ENCODE data around the gene PAK4. TPM values are rescaled to one million over a fixed set of nuclear protein-coding genes. Genes with fewer than 3 reads are reported as not detected.

PAK4 gene
- total RNA-seq, 1 experiment from 2014 or later: 69.8 TPM

DNA sequence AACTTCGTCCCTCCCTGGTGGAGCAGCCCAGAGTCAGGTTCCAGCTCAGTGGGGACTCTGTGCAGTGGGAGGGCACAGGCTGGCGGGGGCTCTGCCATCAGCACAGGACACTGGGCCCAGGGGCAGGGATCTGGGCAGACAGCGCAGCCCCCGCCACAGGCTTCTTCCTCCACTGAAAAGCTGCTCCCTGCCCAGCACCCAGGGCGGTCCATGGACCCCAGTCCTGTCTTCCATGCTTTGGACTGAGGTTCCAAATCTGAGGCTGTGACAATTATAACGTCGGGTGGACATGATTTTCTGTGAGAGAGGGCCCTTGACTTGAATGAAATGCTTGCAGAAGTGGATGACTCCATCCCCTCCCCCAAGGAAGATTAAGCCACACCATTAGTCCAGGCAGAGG is 50.0 kb downstream of the PAK4 start (continued):
- TF ChIP-seq, protein P1, sequence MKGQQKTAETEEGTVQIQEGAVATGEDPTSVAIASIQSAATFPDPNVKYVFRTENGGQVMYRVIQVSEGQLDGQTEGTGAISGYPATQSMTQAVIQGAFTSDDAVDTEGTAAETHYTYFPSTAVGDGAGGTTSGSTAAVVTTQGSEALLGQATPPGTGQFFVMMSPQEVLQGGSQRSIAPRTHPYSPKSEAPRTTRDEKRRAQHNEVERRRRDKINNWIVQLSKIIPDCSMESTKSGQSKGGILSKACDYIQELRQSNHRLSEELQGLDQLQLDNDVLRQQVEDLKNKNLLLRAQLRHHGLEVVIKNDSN (CRISPR knock-in tag; IDR thresholded peaks at IDR 0.05): no peak
- TF ChIP-seq KAT7 (CRISPR knock-in tag; IDR thresholded peaks at IDR 0.05; ENCODE audit: borderline replicate concordance): no peak
- TF ChIP-seq, protein P2, sequence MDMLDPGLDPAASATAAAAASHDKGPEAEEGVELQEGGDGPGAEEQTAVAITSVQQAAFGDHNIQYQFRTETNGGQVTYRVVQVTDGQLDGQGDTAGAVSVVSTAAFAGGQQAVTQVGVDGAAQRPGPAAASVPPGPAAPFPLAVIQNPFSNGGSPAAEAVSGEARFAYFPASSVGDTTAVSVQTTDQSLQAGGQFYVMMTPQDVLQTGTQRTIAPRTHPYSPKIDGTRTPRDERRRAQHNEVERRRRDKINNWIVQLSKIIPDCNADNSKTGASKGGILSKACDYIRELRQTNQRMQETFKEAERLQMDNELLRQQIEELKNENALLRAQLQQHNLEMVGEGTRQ (CRISPR knock-in tag; IDR thresholded peaks at IDR 0.05): no peak
- TF ChIP-seq, protein P3, sequence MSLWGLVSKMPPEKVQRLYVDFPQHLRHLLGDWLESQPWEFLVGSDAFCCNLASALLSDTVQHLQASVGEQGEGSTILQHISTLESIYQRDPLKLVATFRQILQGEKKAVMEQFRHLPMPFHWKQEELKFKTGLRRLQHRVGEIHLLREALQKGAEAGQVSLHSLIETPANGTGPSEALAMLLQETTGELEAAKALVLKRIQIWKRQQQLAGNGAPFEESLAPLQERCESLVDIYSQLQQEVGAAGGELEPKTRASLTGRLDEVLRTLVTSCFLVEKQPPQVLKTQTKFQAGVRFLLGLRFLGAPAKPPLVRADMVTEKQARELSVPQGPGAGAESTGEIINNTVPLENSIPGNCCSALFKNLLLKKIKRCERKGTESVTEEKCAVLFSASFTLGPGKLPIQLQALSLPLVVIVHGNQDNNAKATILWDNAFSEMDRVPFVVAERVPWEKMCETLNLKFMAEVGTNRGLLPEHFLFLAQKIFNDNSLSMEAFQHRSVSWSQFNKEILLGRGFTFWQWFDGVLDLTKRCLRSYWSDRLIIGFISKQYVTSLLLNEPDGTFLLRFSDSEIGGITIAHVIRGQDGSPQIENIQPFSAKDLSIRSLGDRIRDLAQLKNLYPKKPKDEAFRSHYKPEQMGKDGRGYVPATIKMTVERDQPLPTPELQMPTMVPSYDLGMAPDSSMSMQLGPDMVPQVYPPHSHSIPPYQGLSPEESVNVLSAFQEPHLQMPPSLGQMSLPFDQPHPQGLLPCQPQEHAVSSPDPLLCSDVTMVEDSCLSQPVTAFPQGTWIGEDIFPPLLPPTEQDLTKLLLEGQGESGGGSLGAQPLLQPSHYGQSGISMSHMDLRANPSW (CRISPR knock-in tag; conservative IDR thresholded peaks at IDR 0.05; ENCODE audit: low read depth): no peak
- TF ChIP-seq, protein P4, sequence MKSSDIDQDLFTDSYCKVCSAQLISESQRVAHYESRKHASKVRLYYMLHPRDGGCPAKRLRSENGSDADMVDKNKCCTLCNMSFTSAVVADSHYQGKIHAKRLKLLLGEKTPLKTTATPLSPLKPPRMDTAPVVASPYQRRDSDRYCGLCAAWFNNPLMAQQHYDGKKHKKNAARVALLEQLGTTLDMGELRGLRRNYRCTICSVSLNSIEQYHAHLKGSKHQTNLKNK (CRISPR knock-in tag; IDR thresholded peaks at IDR 0.05): no peak

DNA sequence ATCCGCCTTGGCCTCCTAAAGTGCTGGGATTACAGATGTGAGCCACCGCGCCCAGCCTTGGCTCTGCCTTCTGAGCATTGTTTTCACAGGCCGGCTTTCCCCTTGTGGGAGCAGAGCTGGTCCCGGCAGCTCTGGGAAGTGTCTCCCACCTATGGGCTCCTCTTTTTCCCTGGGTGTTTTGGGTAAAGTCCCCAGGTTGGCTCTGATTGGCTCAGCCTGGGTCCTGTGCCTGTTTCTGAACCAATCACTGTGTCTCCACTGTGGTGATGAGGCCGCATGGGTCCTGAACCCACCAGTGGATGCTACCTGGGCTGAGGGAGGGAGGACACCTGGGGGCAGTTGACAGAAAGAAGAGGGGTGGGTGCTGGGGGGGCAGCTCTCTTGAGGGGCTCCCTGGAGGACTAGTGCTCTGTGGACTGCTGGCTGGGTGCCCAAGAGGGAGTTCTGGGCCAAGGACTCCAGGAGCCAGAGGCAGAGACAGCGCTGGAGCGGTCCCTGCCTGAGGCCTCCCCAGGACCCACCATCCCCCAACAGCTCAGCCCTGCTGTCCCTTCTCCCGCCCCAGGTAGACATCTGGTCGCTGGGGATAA is 51.6 kb downstream of the PAK4 start:
- ATAC-seq: no peak
- TF ChIP-seq, protein P5, sequence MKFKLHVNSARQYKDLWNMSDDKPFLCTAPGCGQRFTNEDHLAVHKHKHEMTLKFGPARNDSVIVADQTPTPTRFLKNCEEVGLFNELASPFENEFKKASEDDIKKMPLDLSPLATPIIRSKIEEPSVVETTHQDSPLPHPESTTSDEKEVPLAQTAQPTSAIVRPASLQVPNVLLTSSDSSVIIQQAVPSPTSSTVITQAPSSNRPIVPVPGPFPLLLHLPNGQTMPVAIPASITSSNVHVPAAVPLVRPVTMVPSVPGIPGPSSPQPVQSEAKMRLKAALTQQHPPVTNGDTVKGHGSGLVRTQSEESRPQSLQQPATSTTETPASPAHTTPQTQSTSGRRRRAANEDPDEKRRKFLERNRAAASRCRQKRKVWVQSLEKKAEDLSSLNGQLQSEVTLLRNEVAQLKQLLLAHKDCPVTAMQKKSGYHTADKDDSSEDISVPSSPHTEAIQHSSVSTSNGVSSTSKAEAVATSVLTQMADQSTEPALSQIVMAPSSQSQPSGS (CRISPR knock-in tag; IDR thresholded peaks at IDR 0.05; ENCODE audit: borderline replicate concordance, low read depth): no peak
- TF ChIP-seq, protein P6, sequence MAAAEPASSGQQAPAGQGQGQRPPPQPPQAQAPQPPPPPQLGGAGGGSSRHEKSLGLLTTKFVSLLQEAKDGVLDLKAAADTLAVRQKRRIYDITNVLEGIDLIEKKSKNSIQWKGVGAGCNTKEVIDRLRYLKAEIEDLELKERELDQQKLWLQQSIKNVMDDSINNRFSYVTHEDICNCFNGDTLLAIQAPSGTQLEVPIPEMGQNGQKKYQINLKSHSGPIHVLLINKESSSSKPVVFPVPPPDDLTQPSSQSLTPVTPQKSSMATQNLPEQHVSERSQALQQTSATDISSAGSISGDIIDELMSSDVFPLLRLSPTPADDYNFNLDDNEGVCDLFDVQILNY (CRISPR knock-in tag; IDR thresholded peaks at IDR 0.05): no peak
- TF ChIP-seq JUN (CRISPR knock-in tag; IDR thresholded peaks at IDR 0.05): no peak
- TF ChIP-seq ZNF423 (CRISPR knock-in tag; IDR thresholded peaks at IDR 0.05): no peak
- TF ChIP-seq, protein P7, sequence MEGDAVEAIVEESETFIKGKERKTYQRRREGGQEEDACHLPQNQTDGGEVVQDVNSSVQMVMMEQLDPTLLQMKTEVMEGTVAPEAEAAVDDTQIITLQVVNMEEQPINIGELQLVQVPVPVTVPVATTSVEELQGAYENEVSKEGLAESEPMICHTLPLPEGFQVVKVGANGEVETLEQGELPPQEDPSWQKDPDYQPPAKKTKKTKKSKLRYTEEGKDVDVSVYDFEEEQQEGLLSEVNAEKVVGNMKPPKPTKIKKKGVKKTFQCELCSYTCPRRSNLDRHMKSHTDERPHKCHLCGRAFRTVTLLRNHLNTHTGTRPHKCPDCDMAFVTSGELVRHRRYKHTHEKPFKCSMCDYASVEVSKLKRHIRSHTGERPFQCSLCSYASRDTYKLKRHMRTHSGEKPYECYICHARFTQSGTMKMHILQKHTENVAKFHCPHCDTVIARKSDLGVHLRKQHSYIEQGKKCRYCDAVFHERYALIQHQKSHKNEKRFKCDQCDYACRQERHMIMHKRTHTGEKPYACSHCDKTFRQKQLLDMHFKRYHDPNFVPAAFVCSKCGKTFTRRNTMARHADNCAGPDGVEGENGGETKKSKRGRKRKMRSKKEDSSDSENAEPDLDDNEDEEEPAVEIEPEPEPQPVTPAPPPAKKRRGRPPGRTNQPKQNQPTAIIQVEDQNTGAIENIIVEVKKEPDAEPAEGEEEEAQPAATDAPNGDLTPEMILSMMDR (IDR thresholded peaks at IDR 0.05): no peak
- TF ChIP-seq, protein P8, sequence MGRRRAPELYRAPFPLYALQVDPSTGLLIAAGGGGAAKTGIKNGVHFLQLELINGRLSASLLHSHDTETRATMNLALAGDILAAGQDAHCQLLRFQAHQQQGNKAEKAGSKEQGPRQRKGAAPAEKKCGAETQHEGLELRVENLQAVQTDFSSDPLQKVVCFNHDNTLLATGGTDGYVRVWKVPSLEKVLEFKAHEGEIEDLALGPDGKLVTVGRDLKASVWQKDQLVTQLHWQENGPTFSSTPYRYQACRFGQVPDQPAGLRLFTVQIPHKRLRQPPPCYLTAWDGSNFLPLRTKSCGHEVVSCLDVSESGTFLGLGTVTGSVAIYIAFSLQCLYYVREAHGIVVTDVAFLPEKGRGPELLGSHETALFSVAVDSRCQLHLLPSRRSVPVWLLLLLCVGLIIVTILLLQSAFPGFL (CRISPR knock-in tag; IDR thresholded peaks at IDR 0.05; ENCODE audit: borderline replicate concordance): no peak
- TF ChIP-seq, protein P9, sequence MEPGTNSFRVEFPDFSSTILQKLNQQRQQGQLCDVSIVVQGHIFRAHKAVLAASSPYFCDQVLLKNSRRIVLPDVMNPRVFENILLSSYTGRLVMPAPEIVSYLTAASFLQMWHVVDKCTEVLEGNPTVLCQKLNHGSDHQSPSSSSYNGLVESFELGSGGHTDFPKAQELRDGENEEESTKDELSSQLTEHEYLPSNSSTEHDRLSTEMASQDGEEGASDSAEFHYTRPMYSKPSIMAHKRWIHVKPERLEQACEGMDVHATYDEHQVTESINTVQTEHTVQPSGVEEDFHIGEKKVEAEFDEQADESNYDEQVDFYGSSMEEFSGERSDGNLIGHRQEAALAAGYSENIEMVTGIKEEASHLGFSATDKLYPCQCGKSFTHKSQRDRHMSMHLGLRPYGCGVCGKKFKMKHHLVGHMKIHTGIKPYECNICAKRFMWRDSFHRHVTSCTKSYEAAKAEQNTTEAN (CRISPR knock-in tag; IDR thresholded peaks at IDR 0.05): no peak
- TF ChIP-seq CREB1 (CRISPR knock-in tag; IDR thresholded peaks at IDR 0.05): no peak
- no peak for TF ChIP-seq GABPB1 (CRISPR knock-in tag; IDR thresholded peaks at IDR 0.05)
- no peak for TF ChIP-seq ETV6 (CRISPR knock-in tag; IDR thresholded peaks at IDR 0.05)
- TF ChIP-seq, protein P1 (CRISPR knock-in tag; IDR thresholded peaks at IDR 0.05): no peak
- no peak for TF ChIP-seq FOXJ3 (CRISPR knock-in tag; IDR thresholded peaks at IDR 0.05; ENCODE audit: borderline replicate concordance)
- no peak for TF ChIP-seq SMAD4 (CRISPR knock-in tag; IDR thresholded peaks at IDR 0.05)
- no peak for DNase-seq (ENCODE audit: low spot score)
- Mint-ChIP-seq H3K4me3 (no peak overlapping the region), H3K36me3 (no peaks in the 10 kb centered on the region), H3K9me3 (no peaks in the 10 kb centered on the region), H3K27me3 (ENCODE audit: low read depth) (no peaks in the 10 kb centered on the region), H3K4me1 (no peaks in the 10 kb centered on the region), H3K27ac (no peak overlapping the region)
- CTCF ChIA-PET: no interaction called here
- POLR2A ChIA-PET: no interaction called here
